ENCODE data around the gene ELOVL5.
A peak's percentile ranks its signal among the peaks of the same experiment; 100 is the strongest.

Gene ELOVL5

DNA sequence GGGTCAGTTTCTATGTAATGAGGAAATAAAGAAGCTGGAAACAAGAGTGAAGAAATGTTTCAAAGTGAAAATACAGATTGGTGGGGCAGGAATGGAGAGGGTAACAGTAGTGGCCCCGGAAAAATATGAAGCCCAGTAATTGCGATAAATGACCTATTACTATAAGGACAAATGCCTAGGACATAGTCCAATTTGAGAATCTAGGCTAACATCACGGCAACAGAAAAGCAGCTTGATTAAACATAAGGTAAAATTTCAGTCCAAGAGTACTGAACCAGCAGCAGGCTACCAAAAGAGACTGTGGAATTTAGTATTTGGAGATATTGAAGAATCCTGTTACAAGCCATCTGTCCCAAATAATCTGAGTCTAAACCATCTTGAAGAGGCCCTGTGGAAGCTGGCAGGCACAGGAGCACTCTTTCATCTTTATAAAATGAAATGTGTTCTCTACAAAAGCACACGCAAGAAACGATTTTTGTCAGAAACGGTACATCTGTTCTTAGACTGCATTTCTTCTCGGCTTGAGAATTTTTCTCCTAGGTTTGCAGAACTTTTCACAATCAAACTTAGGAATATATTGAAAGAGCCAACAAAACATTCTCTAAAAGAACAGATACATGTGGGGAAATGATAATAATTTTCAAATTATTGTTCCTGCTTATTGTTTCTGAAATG is 49.3 kb downstream of the ELOVL5 start:
- no peak overlapping the region for H3K27ac ChIP-seq (ENCODE audit: low read length, poor library complexity, severe bottlenecking)
- no peak overlapping the region for H2BK120ac ChIP-seq (ENCODE audit: low read depth, low read length)
- peak overlapping the region; percentile 10 for H3K9ac ChIP-seq (ENCODE audit: low read length)
- H3K36me3 ChIP-seq (ENCODE audit: control insufficient read depth in 1 of 2, insufficient read depth in 2 of 2, low read depth in 1 of 2, low read length in 2 of 2): no peaks in the 10 kb centered on the region
- H2BK5ac ChIP-seq (ENCODE audit: low read depth, low read length, poor library complexity, severe bottlenecking): no peak overlapping the region
- DNase-seq: no peak
- no peak overlapping the region for H3K23ac ChIP-seq (ENCODE audit: low read length in 2 of 2)
- H3K27me3 ChIP-seq (ENCODE audit: control insufficient read depth in 1 of 2, insufficient read depth in 1 of 2, low read length in 2 of 2): no peaks in the 10 kb centered on the region
- no peak overlapping the region for H3K18ac ChIP-seq (ENCODE audit: low read depth in 1 of 2, low read length in 2 of 2)
- no peak overlapping the region for H3K4me2 ChIP-seq (ENCODE audit: low read length, poor library complexity, severe bottlenecking)
- H3K14ac ChIP-seq (ENCODE audit: low read length in 2 of 2): no peak overlapping the region
- peaks cover 16% of the 10 kb centered on the region for H3K4me1 ChIP-seq (ENCODE audit: control insufficient read depth, insufficient read depth, low read depth, low read length)
- H4K8ac ChIP-seq (ENCODE audit: low read length): no peak overlapping the region
- H2BK15ac ChIP-seq (ENCODE audit: low read depth, poor library complexity, severe bottlenecking): no peak overlapping the region
- H2BK12ac ChIP-seq (ENCODE audit: low read length in 2 of 2): no peak overlapping the region
- H3K79me1 ChIP-seq (replicated peaks; ENCODE audit: low read length, poor library complexity, severe bottlenecking): peaks cover 16% of the 10 kb centered on the region
- no peak overlapping the region for H2AK5ac ChIP-seq (ENCODE audit: low read length, severe bottlenecking)
- no peak overlapping the region for H3K4me3 ChIP-seq (ENCODE audit: insufficient read depth in 1 of 2, low read depth in 1 of 2, low read length in 2 of 2)
- H4K91ac ChIP-seq (ENCODE audit: low read length): no peak overlapping the region
- no peak overlapping the region for H2AFZ ChIP-seq (ENCODE audit: low read depth, low read length)
- no peaks in the 10 kb centered on the region for H3K9me3 ChIP-seq (ENCODE audit: control insufficient read depth, low read length)
- H3K4ac ChIP-seq (ENCODE audit: low read depth in 1 of 2, low read length in 2 of 2): no peak overlapping the region
- 98% methylated on average over 6 of the region's 7 CpGs for WGBS

DNA sequence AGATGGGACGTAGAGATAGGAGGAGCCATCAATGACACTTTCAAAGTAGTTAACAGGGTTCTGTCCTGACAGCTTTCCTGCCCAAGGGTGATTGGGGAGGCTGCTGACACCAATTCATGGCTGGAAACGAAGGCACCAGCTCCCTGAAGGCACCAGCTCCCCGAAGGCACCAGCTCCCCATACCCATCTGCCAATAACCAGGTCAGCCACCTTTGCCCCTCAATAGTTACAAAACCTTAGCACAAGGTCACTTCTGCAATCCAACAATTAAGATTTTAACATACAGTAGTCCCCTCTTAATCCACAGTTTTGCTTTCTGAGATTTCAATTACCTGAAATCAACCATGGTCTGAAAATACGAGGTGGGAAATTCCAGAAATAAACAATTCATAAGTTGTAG is 51.7 kb downstream of the ELOVL5 start:
- Histone ChIP-seq H2AFZ (ENCODE audit: low read depth, low read length) (no peak overlapping the region), H2BK12ac (ENCODE audit: low read length in 2 of 2) (no peak overlapping the region), H2BK5ac (ENCODE audit: low read depth, low read length, poor library complexity, severe bottlenecking) (no peak overlapping the region), H3K4me2 (ENCODE audit: low read length, poor library complexity, severe bottlenecking) (no peak overlapping the region), H3K36me3 (ENCODE audit: control insufficient read depth in 1 of 2, insufficient read depth in 2 of 2, low read depth in 1 of 2, low read length in 2 of 2) (peaks cover 0 to 12% of the 10 kb centered on the region in 2 experiments), H3K4me3 (ENCODE audit: insufficient read depth in 1 of 2, low read depth in 1 of 2, low read length in 2 of 2) (no peak overlapping the region), H2BK120ac (ENCODE audit: low read depth, low read length) (no peak overlapping the region), H3K9me3 (ENCODE audit: control insufficient read depth, low read length) (no peaks in the 10 kb centered on the region), H3K79me1 (replicated peaks; ENCODE audit: low read length, poor library complexity, severe bottlenecking) (peaks cover 23% of the 10 kb centered on the region), H3K4me1 (ENCODE audit: control insufficient read depth, insufficient read depth, low read depth, low read length) (peaks cover 13% of the 10 kb centered on the region), H3K14ac (ENCODE audit: low read length in 2 of 2) (no peak overlapping the region), H3K23ac (ENCODE audit: low read length in 2 of 2) (no peak overlapping the region), H3K27ac (ENCODE audit: low read length, poor library complexity, severe bottlenecking) (no peak overlapping the region), H3K18ac (ENCODE audit: low read depth in 1 of 2, low read length in 2 of 2) (no peak overlapping the region), H4K8ac (ENCODE audit: low read length) (no peak overlapping the region), H3K27me3 (ENCODE audit: control insufficient read depth in 1 of 2, insufficient read depth in 1 of 2, low read length in 2 of 2) (no peaks in the 10 kb centered on the region), H3K9ac (ENCODE audit: low read length) (no peak overlapping the region), H2BK15ac (ENCODE audit: low read depth, poor library complexity, severe bottlenecking) (no peak overlapping the region), H2AK5ac (ENCODE audit: low read length, severe bottlenecking) (no peak overlapping the region), H4K91ac (ENCODE audit: low read length) (no peak overlapping the region), H3K4ac (ENCODE audit: low read depth in 1 of 2, low read length in 2 of 2) (no peak overlapping the region)
- DNase-seq: no peak
- WGBS: 86% methylated on average over 4 of the region's 4 CpGs

DNA sequence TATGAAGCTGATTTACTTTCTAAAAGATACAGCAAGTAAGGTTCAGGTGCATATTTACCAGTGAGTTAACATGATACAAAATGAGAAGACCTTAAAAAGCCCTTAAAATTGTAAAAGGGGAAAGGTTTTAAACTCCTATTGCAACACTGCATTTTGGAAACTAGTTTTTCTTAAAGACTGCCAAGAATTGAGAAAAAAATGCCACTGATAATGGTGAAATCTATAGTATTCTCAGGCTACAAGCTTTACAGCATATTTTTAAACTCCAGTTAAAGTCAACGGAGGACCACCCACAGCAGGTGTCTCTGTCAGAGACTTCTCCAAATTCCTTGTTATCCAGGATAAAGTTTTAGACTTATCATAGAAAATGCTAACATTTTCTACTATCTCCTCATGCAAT is 53.6 kb downstream of the ELOVL5 start:
- Histone ChIP-seq H2BK120ac (ENCODE audit: low read depth, low read length) (no peak overlapping the region), H3K9ac (ENCODE audit: low read length) (no peak overlapping the region), H3K4me1 (ENCODE audit: control insufficient read depth, insufficient read depth, low read depth, low read length) (peaks cover 2% of the 10 kb centered on the region), H2BK15ac (ENCODE audit: low read depth, poor library complexity, severe bottlenecking) (no peak overlapping the region), H3K4me3 (ENCODE audit: insufficient read depth in 1 of 2, low read depth in 1 of 2, low read length in 2 of 2) (no peak overlapping the region), H3K9me3 (ENCODE audit: control insufficient read depth, low read length) (no peaks in the 10 kb centered on the region), H4K8ac (ENCODE audit: low read length) (no peak overlapping the region), H3K27me3 (ENCODE audit: control insufficient read depth in 1 of 2, insufficient read depth in 1 of 2, low read length in 2 of 2) (no peaks in the 10 kb centered on the region), H2BK5ac (ENCODE audit: low read depth, low read length, poor library complexity, severe bottlenecking) (no peak overlapping the region), H3K18ac (ENCODE audit: low read depth in 1 of 2, low read length in 2 of 2) (no peak overlapping the region), H3K4me2 (ENCODE audit: low read length, poor library complexity, severe bottlenecking) (no peak overlapping the region), H3K27ac (ENCODE audit: low read length, poor library complexity, severe bottlenecking) (no peak overlapping the region), H2BK12ac (ENCODE audit: low read length in 2 of 2) (no peak overlapping the region), H3K4ac (ENCODE audit: low read depth in 1 of 2, low read length in 2 of 2) (no peak overlapping the region), H3K36me3 (ENCODE audit: control insufficient read depth in 1 of 2, insufficient read depth in 2 of 2, low read depth in 1 of 2, low read length in 2 of 2) (peaks cover 0 to 24% of the 10 kb centered on the region in 2 experiments), H3K79me1 (replicated peaks; ENCODE audit: low read length, poor library complexity, severe bottlenecking) (peaks cover 24% of the 10 kb centered on the region), H2AFZ (ENCODE audit: low read depth, low read length) (no peak overlapping the region), H3K23ac (ENCODE audit: low read length in 2 of 2) (no peak overlapping the region), H2AK5ac (ENCODE audit: low read length, severe bottlenecking) (no peak overlapping the region), H4K91ac (ENCODE audit: low read length) (no peak overlapping the region), H3K14ac (ENCODE audit: low read length in 2 of 2) (no peak overlapping the region)
- no peak for DNase-seq
- 100% methylated on average over 1 of the region's 1 CpG for WGBS

DNA sequence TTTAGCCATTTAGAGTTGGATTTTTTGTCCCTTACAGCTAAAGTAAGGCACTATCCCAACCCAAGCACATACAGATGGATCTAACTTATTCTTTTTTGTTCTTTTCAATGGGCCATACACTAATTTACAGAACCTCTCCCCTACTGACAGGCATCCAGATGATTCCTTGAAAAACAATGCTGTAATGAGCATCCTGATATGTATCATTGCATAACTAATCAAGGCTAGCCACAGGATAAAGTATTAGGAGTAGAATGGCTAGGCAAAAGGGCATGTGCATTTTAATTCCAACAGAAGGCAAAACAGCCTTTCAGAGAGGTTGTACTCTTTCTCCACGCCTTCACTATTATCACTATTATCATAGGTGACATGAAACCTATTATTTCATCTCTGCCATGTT is 54.1 kb downstream of the ELOVL5 start:
- Histone ChIP-seq H2AFZ (ENCODE audit: low read depth, low read length) (no peak overlapping the region), H3K4me1 (ENCODE audit: control insufficient read depth, insufficient read depth, low read depth, low read length) (peaks cover 2% of the 10 kb centered on the region), H2AK5ac (ENCODE audit: low read length, severe bottlenecking) (no peak overlapping the region), H3K14ac (ENCODE audit: low read length in 2 of 2) (no peak overlapping the region), H3K23ac (ENCODE audit: low read length in 2 of 2) (no peak overlapping the region), H3K9me3 (ENCODE audit: control insufficient read depth, low read length) (no peaks in the 10 kb centered on the region), H3K4me3 (ENCODE audit: insufficient read depth in 1 of 2, low read depth in 1 of 2, low read length in 2 of 2) (no peak overlapping the region), H3K4me2 (ENCODE audit: low read length, poor library complexity, severe bottlenecking) (no peak overlapping the region), H3K36me3 (ENCODE audit: control insufficient read depth in 1 of 2, insufficient read depth in 2 of 2, low read depth in 1 of 2, low read length in 2 of 2) (peaks cover 0 to 30% of the 10 kb centered on the region in 2 experiments), H3K9ac (ENCODE audit: low read length) (no peak overlapping the region), H4K91ac (ENCODE audit: low read length) (no peak overlapping the region), H3K18ac (ENCODE audit: low read depth in 1 of 2, low read length in 2 of 2) (no peak overlapping the region), H3K4ac (ENCODE audit: low read depth in 1 of 2, low read length in 2 of 2) (no peak overlapping the region), H3K27ac (ENCODE audit: low read length, poor library complexity, severe bottlenecking) (no peak overlapping the region), H2BK120ac (ENCODE audit: low read depth, low read length) (no peak overlapping the region), H3K27me3 (ENCODE audit: control insufficient read depth in 1 of 2, insufficient read depth in 1 of 2, low read length in 2 of 2) (no peaks in the 10 kb centered on the region), H2BK15ac (ENCODE audit: low read depth, poor library complexity, severe bottlenecking) (no peak overlapping the region), H4K8ac (ENCODE audit: low read length) (no peak overlapping the region), H3K79me1 (replicated peaks; ENCODE audit: low read length, poor library complexity, severe bottlenecking) (peaks cover 21% of the 10 kb centered on the region), H2BK5ac (ENCODE audit: low read depth, low read length, poor library complexity, severe bottlenecking) (no peak overlapping the region), H2BK12ac (ENCODE audit: low read length in 2 of 2) (no peak overlapping the region)
- DNase-seq: no peak
- no CpG with 5 or more reads among the region's 1 CpG for WGBS
